ENCODE measurements around the gene GAS7.

Gene GAS7

DNA sequence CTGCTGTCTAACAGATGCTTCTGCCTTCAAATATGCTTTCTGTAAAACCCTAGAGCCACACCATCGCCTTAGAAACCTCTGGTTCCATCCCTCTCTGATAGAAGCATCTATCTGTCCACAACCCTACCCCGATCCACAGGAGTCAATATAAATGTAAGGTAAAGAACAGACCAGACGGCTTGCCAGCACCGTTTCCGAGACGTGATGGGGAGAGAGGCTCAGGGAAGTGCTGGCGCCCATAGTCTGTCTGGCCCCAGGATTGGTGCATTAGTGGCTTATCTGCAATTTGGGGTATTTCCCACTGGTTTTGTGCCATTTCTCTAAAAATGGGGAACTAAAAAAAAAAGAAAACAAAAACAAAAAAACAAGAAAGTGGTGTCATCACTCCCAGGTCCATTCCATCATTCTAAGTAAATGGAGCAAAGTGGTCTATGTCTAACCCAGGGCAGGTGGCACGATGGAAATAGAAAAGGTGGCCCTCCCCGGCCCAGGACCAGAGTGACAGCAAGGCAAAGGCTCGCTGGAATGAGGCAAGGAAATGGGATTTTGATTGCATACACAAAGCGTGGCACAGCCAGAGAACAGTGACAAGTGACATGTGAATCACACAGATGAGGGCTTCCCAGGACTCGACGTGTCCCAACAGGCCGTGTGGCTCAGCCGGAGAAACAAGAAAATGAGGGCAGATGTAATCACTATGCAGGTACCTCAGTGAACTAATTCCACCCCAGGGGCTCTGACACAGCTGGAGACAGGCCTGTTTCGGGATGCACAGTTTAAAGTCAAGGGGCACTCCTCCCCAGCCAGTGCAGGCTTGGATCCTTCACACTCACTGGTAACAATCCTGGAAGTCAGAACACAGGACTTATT, 125.6 kb downstream of the GAS7 start:
- Histone ChIP-seq H3K4me3 (ENCODE audit: control insufficient read depth in 1 of 7, extremely low read depth in 1 of 7, insufficient read depth in 4 of 7, low read depth in 2 of 7, low read length in 6 of 7) (no peak overlapping the region), H3K36me3 (ENCODE audit: control insufficient read depth in 4 of 4, insufficient read depth in 4 of 4, low read length in 3 of 4) (no peaks in the 10 kb centered on the region), H3K9me3 (ENCODE audit: control extremely low read depth in 1 of 5, control insufficient read depth in 4 of 5, insufficient read depth in 2 of 5, low read depth in 1 of 5, low read length in 4 of 5) (peaks cover 0 to 6% (median 4%) of the 10 kb centered on the region in 5 experiments), H3K27me3 (replicated peaks in 2 of 5; ENCODE audit: control insufficient read depth in 4 of 5, insufficient read depth in 5 of 5, low read length in 4 of 5) (no peaks in the 10 kb centered on the region), H3K4me1 (ENCODE audit: control extremely low read depth in 1 of 4, control insufficient read depth in 4 of 4, insufficient read depth in 4 of 4, low read length in 3 of 4) (no peaks in the 10 kb centered on the region), H3K27ac (ENCODE audit: insufficient read depth in 1 of 2, low read depth in 1 of 2, low read length in 2 of 2, poor library complexity in 1 of 2, severe bottlenecking in 2 of 2) (no peak overlapping the region)
- CTCF ChIA-PET = no interaction called here
- peak in 1 of 3 donors; percentile 13 for DNase-seq
- POLR2A ChIA-PET = no interaction called here
- 97% methylated on average over 14 of the region's 16 CpGs for WGBS (ENCODE audit: insufficient coverage)

DNA sequence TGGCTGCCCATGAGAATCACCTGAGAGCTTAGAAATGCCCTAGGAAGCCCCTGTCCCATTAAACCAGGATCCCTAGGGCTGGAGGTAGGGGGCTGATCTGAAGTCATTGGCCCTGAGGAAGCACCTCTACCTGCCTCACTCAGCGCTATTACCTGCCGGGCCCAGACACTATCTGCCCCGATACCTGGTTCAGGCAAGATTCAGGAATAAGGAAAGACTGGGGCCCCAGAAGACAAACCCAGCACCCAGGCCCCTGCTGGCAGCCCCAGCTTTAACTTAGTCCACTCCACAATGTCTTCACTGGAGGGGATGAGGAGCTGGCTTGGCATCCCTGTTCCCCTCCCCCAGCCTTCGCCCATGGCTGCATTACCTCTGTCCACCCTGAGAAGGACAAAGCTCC, 126.3 kb downstream of the GAS7 start:
- Histone ChIP-seq H3K27me3 (replicated peaks in 2 of 5; ENCODE audit: control insufficient read depth in 4 of 5, insufficient read depth in 5 of 5, low read length in 4 of 5) (no peaks in the 10 kb centered on the region), H3K9me3 (ENCODE audit: control extremely low read depth in 1 of 5, control insufficient read depth in 4 of 5, insufficient read depth in 2 of 5, low read depth in 1 of 5, low read length in 4 of 5) (no peaks in the 10 kb centered on the region), H3K27ac (ENCODE audit: insufficient read depth in 1 of 2, low read depth in 1 of 2, low read length in 2 of 2, poor library complexity in 1 of 2, severe bottlenecking in 2 of 2) (no peak overlapping the region), H3K4me1 (ENCODE audit: control extremely low read depth in 1 of 4, control insufficient read depth in 4 of 4, insufficient read depth in 4 of 4, low read length in 3 of 4) (no peaks in the 10 kb centered on the region), H3K4me3 (ENCODE audit: control insufficient read depth in 1 of 7, extremely low read depth in 1 of 7, insufficient read depth in 4 of 7, low read depth in 2 of 7, low read length in 6 of 7) (no peak overlapping the region), H3K36me3 (ENCODE audit: control insufficient read depth in 4 of 4, insufficient read depth in 4 of 4, low read length in 3 of 4) (no peaks in the 10 kb centered on the region)
- WGBS (ENCODE audit: insufficient coverage) = 100% methylated on average over 4 of the region's 4 CpGs
- POLR2A ChIA-PET = no interaction called here
- DNase-seq = no peak
- CTCF ChIA-PET = no interaction called here

DNA sequence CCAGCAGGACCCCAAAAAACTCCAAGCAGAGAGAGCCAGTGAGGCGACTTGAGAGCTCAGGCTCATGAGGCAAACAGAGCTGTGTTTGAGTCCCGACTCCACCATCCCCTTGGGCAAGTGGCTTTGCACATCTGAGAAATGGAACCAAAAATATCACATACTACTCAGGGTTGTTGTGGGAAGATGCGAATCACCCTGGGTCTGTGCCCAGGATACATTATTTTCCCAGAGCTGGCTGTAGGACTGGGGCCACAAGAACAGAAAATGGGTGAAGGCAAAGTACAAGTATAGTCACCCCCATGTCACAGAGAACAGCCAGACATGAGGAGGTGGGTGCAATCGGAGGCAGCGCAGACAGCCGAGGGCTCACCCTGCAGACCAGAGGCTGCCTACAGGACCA, 127.3 kb downstream of the GAS7 start:
- POLR2A ChIA-PET = no interaction called here
- H3K27ac ChIP-seq (ENCODE audit: insufficient read depth in 1 of 2, low read depth in 1 of 2, low read length in 2 of 2, poor library complexity in 1 of 2, severe bottlenecking in 2 of 2) = no peak overlapping the region
- CTCF ChIA-PET = no interaction called here
- no peaks in the 10 kb centered on the region for H3K27me3 ChIP-seq (replicated peaks in 2 of 5; ENCODE audit: control insufficient read depth in 4 of 5, insufficient read depth in 5 of 5, low read length in 4 of 5)
- H3K4me3 ChIP-seq (ENCODE audit: control insufficient read depth in 1 of 7, extremely low read depth in 1 of 7, insufficient read depth in 4 of 7, low read depth in 2 of 7, low read length in 6 of 7) = no peak overlapping the region
- DNase-seq = no peak
- no peaks in the 10 kb centered on the region for H3K4me1 ChIP-seq (ENCODE audit: control extremely low read depth in 1 of 4, control insufficient read depth in 4 of 4, insufficient read depth in 4 of 4, low read length in 3 of 4)
- H3K9me3 ChIP-seq (ENCODE audit: control extremely low read depth in 1 of 5, control insufficient read depth in 4 of 5, insufficient read depth in 2 of 5, low read depth in 1 of 5, low read length in 4 of 5) = no peaks in the 10 kb centered on the region
- WGBS (ENCODE audit: insufficient coverage) = 100% methylated on average over 3 of the region's 6 CpGs
- no peaks in the 10 kb centered on the region for H3K36me3 ChIP-seq (ENCODE audit: control insufficient read depth in 4 of 4, insufficient read depth in 4 of 4, low read length in 3 of 4)

DNA sequence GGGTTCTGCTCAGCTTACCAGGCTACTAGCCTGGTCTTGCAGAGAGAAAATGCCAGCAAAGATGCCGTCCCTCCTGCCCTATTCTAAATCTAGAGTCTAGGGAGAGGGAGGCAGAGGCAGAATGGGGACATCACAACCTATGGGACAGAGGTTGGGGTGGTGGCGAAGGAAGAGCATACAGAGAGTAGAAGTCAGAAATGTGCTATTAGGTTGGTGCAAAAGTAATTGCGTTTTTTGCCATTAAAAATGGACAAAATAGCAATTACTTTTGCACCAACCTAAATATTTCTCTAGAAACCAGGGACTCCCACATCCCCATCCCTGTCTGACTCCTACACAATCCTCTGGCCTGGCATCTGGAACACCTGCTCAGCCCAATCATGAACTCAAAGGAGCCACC, 127.7 kb downstream of the GAS7 start:
- H3K4me3 ChIP-seq (ENCODE audit: control insufficient read depth in 1 of 7, extremely low read depth in 1 of 7, insufficient read depth in 4 of 7, low read depth in 2 of 7, low read length in 6 of 7) = no peak overlapping the region
- POLR2A ChIA-PET = no interaction called here
- CTCF ChIA-PET = no interaction called here
- H3K27ac ChIP-seq (ENCODE audit: insufficient read depth in 1 of 2, low read depth in 1 of 2, low read length in 2 of 2, poor library complexity in 1 of 2, severe bottlenecking in 2 of 2) = no peak overlapping the region
- H3K4me1 ChIP-seq (ENCODE audit: control extremely low read depth in 1 of 4, control insufficient read depth in 4 of 4, insufficient read depth in 4 of 4, low read length in 3 of 4) = no peaks in the 10 kb centered on the region
- peaks cover 0 to 2% (median 0%) of the 10 kb centered on the region in 5 experiments for H3K9me3 ChIP-seq (ENCODE audit: control extremely low read depth in 1 of 5, control insufficient read depth in 4 of 5, insufficient read depth in 2 of 5, low read depth in 1 of 5, low read length in 4 of 5)
- no peaks in the 10 kb centered on the region for H3K36me3 ChIP-seq (ENCODE audit: control insufficient read depth in 4 of 4, insufficient read depth in 4 of 4, low read length in 3 of 4)
- DNase-seq = no peak
- H3K27me3 ChIP-seq (replicated peaks in 2 of 5; ENCODE audit: control insufficient read depth in 4 of 5, insufficient read depth in 5 of 5, low read length in 4 of 5) = no peaks in the 10 kb centered on the region
- WGBS (ENCODE audit: insufficient coverage) = no CpG with 5 or more reads among the region's 3 CpGs

DNA sequence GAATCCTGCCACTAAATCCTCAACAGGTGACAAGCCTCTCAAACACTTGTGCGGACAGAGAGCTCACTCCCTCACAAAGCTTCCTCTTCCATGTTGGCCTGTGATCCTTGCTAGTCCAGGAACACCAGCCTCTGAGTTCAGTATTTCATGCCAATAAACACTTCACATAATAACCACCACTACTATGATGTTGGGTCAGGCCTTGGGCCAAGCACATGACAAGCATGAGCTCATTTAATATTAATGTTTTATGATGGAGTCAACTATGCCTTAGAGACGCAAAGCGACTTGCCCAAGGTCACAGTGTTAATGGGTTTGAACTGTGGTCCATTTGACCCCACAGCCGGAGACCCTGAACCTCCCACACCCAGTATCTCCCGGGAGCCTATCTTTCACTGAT, 129.1 kb downstream of the GAS7 start:
- H3K4me3 ChIP-seq (ENCODE audit: control insufficient read depth in 1 of 7, extremely low read depth in 1 of 7, insufficient read depth in 4 of 7, low read depth in 2 of 7, low read length in 6 of 7) = no peak overlapping the region
- H3K9me3 ChIP-seq (ENCODE audit: control extremely low read depth in 1 of 5, control insufficient read depth in 4 of 5, insufficient read depth in 2 of 5, low read depth in 1 of 5, low read length in 4 of 5) = peaks cover 0 to 11% (median 2%) of the 10 kb centered on the region in 5 experiments
- no peak for DNase-seq
- CTCF ChIA-PET = no interaction called here
- no peak overlapping the region for H3K27ac ChIP-seq (ENCODE audit: insufficient read depth in 1 of 2, low read depth in 1 of 2, low read length in 2 of 2, poor library complexity in 1 of 2, severe bottlenecking in 2 of 2)
- H3K36me3 ChIP-seq (ENCODE audit: control insufficient read depth in 4 of 4, insufficient read depth in 4 of 4, low read length in 3 of 4) = no peaks in the 10 kb centered on the region
- H3K4me1 ChIP-seq (ENCODE audit: control extremely low read depth in 1 of 4, control insufficient read depth in 4 of 4, insufficient read depth in 4 of 4, low read length in 3 of 4) = peaks cover 0 to 3% (median under 1%) of the 10 kb centered on the region in 4 experiments
- WGBS (ENCODE audit: insufficient coverage) = 94% methylated on average over 4 of the region's 5 CpGs
- no peaks in the 10 kb centered on the region for H3K27me3 ChIP-seq (replicated peaks in 2 of 5; ENCODE audit: control insufficient read depth in 4 of 5, insufficient read depth in 5 of 5, low read length in 4 of 5)
- POLR2A ChIA-PET = no interaction called here

DNA sequence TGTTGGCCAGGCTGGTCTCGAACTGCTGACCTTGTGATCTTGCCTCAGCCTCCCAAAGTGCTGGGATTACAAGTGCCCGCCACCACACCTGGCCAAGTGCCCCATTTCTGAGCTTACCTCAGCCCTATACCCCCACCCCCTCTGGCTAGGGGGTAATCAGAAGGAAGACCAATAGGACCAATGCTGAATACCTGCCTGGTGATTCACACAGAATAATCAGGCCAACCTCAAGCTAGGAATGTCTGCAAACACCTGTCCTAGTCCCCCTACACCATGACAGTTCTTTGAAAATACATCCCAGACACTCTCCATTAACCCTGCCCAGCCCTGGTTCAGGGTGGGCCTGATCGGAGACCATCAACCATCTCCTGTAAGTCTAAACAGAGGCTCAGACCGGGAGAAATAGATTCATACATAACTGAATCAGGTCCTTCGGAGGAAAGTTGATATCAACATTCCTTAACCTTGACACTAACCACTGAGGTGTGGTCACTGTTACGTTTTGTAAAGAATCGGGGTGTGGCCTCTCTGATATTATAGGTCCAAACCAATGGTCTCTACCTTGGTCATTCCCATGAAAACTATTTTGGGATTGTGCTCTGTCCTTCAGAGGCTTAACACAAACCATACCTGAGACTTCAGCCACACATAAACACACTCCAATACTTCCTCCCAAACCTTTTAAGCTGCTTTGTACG, 130.8 kb downstream of the GAS7 start:
- no peak for DNase-seq
- Histone ChIP-seq H3K27me3 (replicated peaks in 2 of 5; ENCODE audit: control insufficient read depth in 4 of 5, insufficient read depth in 5 of 5, low read length in 4 of 5) (no peaks in the 10 kb centered on the region), H3K4me3 (ENCODE audit: control insufficient read depth in 1 of 7, extremely low read depth in 1 of 7, insufficient read depth in 4 of 7, low read depth in 2 of 7, low read length in 6 of 7) (no peak overlapping the region), H3K9me3 (ENCODE audit: control extremely low read depth in 1 of 5, control insufficient read depth in 4 of 5, insufficient read depth in 2 of 5, low read depth in 1 of 5, low read length in 4 of 5) (peaks cover 0 to 11% (median 2%) of the 10 kb centered on the region in 5 experiments), H3K4me1 (ENCODE audit: control extremely low read depth in 1 of 4, control insufficient read depth in 4 of 4, insufficient read depth in 4 of 4, low read length in 3 of 4) (peaks cover 2 to 20% (median 17%) of the 10 kb centered on the region in 4 experiments), H3K36me3 (ENCODE audit: control insufficient read depth in 4 of 4, insufficient read depth in 4 of 4, low read length in 3 of 4) (no peaks in the 10 kb centered on the region), H3K27ac (ENCODE audit: insufficient read depth in 1 of 2, low read depth in 1 of 2, low read length in 2 of 2, poor library complexity in 1 of 2, severe bottlenecking in 2 of 2) (no peak overlapping the region)
- POLR2A ChIA-PET = no interaction called here
- WGBS (ENCODE audit: insufficient coverage) = 96% methylated on average over 8 of the region's 8 CpGs
- CTCF ChIA-PET = interaction anchor here (0.8 kb wide), 1 partner anchor 16 kb away, joined by 3 read pairs; no protein-coding TSS in a partner anchor

DNA sequence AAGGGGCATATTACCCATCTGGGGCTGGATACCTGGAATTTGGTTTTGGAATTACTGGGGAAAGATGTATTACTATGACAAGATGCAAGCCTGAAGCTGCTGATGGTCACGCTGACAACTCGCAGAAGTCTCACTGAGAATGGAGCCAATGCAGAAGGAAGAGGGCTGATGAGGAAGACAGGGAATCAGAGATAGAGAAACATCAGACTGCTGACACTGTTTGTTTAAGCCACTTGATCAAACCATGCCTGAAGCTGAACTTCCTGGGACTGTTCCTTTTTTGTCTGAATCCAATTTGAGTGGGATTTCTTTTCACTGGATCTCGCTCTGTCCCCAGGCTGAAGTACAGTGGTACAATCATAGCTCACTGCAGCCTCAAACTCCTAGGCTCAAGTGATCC, 133.9 kb downstream of the GAS7 start:
- no peaks in the 10 kb centered on the region for H3K27me3 ChIP-seq (replicated peaks in 2 of 5; ENCODE audit: control insufficient read depth in 4 of 5, insufficient read depth in 5 of 5, low read length in 4 of 5)
- H3K4me1 ChIP-seq (ENCODE audit: control extremely low read depth in 1 of 4, control insufficient read depth in 4 of 4, insufficient read depth in 4 of 4, low read length in 3 of 4) = peaks cover 2 to 34% (median 28%) of the 10 kb centered on the region in 4 experiments
- CTCF ChIA-PET = interaction anchor here (1.0 to 1.7 kb wide), 4 partner anchors 14 to 162 kb away, joined by 3 to 6 read pairs (median 4); no protein-coding TSS in a partner anchor
- peaks cover 0 to 11% (median 2%) of the 10 kb centered on the region in 5 experiments for H3K9me3 ChIP-seq (ENCODE audit: control extremely low read depth in 1 of 5, control insufficient read depth in 4 of 5, insufficient read depth in 2 of 5, low read depth in 1 of 5, low read length in 4 of 5)
- WGBS (ENCODE audit: insufficient coverage) = 93% methylated on average over 3 of the region's 3 CpGs
- no peak for DNase-seq
- POLR2A ChIA-PET = interaction anchor here (1.5 kb wide), 1 partner anchor 16 kb away, joined by 3 read pairs; no protein-coding TSS in a partner anchor
- no peak overlapping the region for H3K4me3 ChIP-seq (ENCODE audit: control insufficient read depth in 1 of 7, extremely low read depth in 1 of 7, insufficient read depth in 4 of 7, low read depth in 2 of 7, low read length in 6 of 7)
- no peaks in the 10 kb centered on the region for H3K36me3 ChIP-seq (ENCODE audit: control insufficient read depth in 4 of 4, insufficient read depth in 4 of 4, low read length in 3 of 4)
- H3K27ac ChIP-seq (ENCODE audit: insufficient read depth in 1 of 2, low read depth in 1 of 2, low read length in 2 of 2, poor library complexity in 1 of 2, severe bottlenecking in 2 of 2) = no peak overlapping the region
